CD4-positive, alpha-beta T cell (primary cell): ENCODE data around the gene SLC41A3. TPM values are rescaled to one million over a fixed set of nuclear protein-coding genes. Genes with fewer than 3 reads are reported as not detected.

Experiments used
- ATAC-seq: fragments of 200-7000 bp; cut with Tn5 transposase; one replicate; pipeline ENCODE4 v1.10.0; 2022; ENCODE audit warnings: mild to moderate bottlenecking; ENCODE audit not compliant: poor library complexity
- CTCF ChIA-PET: fragments of 350-600 bp; sonication (Branson Sonifier 250); formaldehyde crosslinking; loops from one replicate; lab custom pipeline; 2021; ENCODE audit warnings: antibody characterized with exemption, inconsistent platforms; lab: Charles Lee
- POLR2A ChIA-PET: fragments of 350-600 bp; sonication (Branson Sonifier 250); formaldehyde crosslinking; loops from one replicate; lab custom pipeline; 2021; ENCODE audit warnings: antibody characterized with exemption, inconsistent platforms; lab: Charles Lee
- DNase-seq, 14 experiments: peaks; one replicate each; pipeline ENCODE4 v3.0.0-alpha.2; 2013 to 2020; ENCODE audit warnings: mixed read lengths in 2 of 14
- H3K27ac ChIP-seq, 2 donors: one replicate each; pipeline versions ENCODE4 v1.5.1 to v1.7.0; 2013; ENCODE audit warnings: low read length in 2 of 2, low read depth in 1 of 2, mild to moderate bottlenecking in 1 of 2
- H3K27me3 ChIP-seq, 2 experiments: 1 replicate in 1 of 2; 2 replicates in 1 of 2; pipeline versions ENCODE4 v1.6.1 to v1.7.0; 2013; ENCODE audit warnings: low read length in 2 of 2, control low read depth in 1 of 2, mild to moderate bottlenecking in 1 of 2, moderate library complexity in 1 of 2; ENCODE audit not compliant: insufficient read depth in 2 of 2, control insufficient read depth in 1 of 2
- H3K36me3 ChIP-seq: one replicate; pipeline ENCODE4 v1.6.1; 2013; ENCODE audit warnings: low read length, control low read depth; ENCODE audit not compliant: insufficient read depth
- H3K4me1 ChIP-seq: one replicate; pipeline ENCODE4 v1.6.1; 2013; ENCODE audit warnings: low read length, control low read depth; ENCODE audit not compliant: insufficient read depth
- H3K4me3 ChIP-seq: one replicate; pipeline ENCODE4 v1.5.1; 2013; ENCODE audit warnings: mild to moderate bottlenecking, low read length, moderate library complexity
- H3K9me3 ChIP-seq, 2 experiments: 1 replicate in 1 of 2; 2 replicates in 1 of 2; pipeline versions ENCODE4 v1.6.1 to v1.7.0; 2013; ENCODE audit warnings: low read length in 2 of 2, mild to moderate bottlenecking in 2 of 2, control low read depth in 1 of 2, moderate library complexity in 1 of 2; ENCODE audit not compliant: control insufficient read depth in 1 of 2, insufficient read depth in 1 of 2
- H3K27ac Mint-ChIP-seq: one replicate; pipeline ENCODE4 v1.8.0; 2020; ENCODE audit warnings: mixed read lengths
- H3K27me3 Mint-ChIP-seq: one replicate; pipeline ENCODE4 v1.8.0; 2021; ENCODE audit warnings: mixed read lengths
- H3K36me3 Mint-ChIP-seq: one replicate; pipeline ENCODE4 v1.8.0; 2021; ENCODE audit warnings: low read depth, mixed read lengths
- H3K4me1 Mint-ChIP-seq: one replicate; pipeline ENCODE4 v1.8.0; 2021; ENCODE audit warnings: low read depth, mixed read lengths
- H3K4me3 Mint-ChIP-seq: one replicate; pipeline ENCODE4 v1.8.0; 2020; ENCODE audit warnings: mild to moderate bottlenecking, mixed read lengths
- H3K9me3 Mint-ChIP-seq: one replicate; pipeline ENCODE4 v1.8.0; 2020; ENCODE audit warnings: mixed read lengths
- CTCF ChIP-seq: fragments of 200-600 bp; IDR thresholded peaks from one replicate; pipeline ENCODE4 v1.8.0; 2022; ENCODE audit warnings: antibody characterized with exemption, mild to moderate bottlenecking
- intact Hi-C, 2 experiments: fragments of 100-400 bp; cut with DNase I in 1 of 2; cut with micrococcal nuclease in 1 of 2; formaldehyde crosslinking; loops; one replicate each; pipeline versions ENCODE4 v1.15.1 to v1.9.0; 2023 to 2025; cut with DNase I, micrococcal nuclease
- total RNA-seq, 174 experiments: library from RNA in 2 of 174; stranded (reverse) in 2 of 174; gene quantifications; one replicate each; pipeline ENCODE4 v1.2.3 and lab custom pipeline; 2021 to 2026

SLC41A3 gene
- total RNA-seq, 2 experiments from 2014 or later, result 26.5 to 29.1 TPM

GRCh38 chr3:126119976-126120375 lies 36.1 kb upstream of the SLC41A3 start:
- no peak for DNase-seq
- Histone ChIP-seq H3K36me3 (no peaks in the 10 kb centered on the region), H3K27ac (no peak overlapping the region), H3K4me1 (no peaks in the 10 kb centered on the region), H3K4me3 (no peak overlapping the region), H3K9me3 (no peaks in the 10 kb centered on the region), H3K27me3 (no peaks in the 10 kb centered on the region)
- H3K27ac Mint-ChIP-seq, result no peak overlapping the region
- H3K4me1 Mint-ChIP-seq, result no peaks in the 10 kb centered on the region
- H3K4me3 Mint-ChIP-seq, result no peak overlapping the region
- no peaks in the 10 kb centered on the region for H3K36me3 Mint-ChIP-seq
- ATAC-seq, result no peak
- POLR2A ChIA-PET, result no interaction called here
- no peaks in the 10 kb centered on the region for H3K9me3 Mint-ChIP-seq
- H3K27me3 Mint-ChIP-seq, result no peaks in the 10 kb centered on the region
- TF ChIP-seq CTCF, result no peak
- CTCF ChIA-PET, result no interaction called here
- intact Hi-C loops, result no loop called here

- no peaks in the 10 kb centered on the region for H3K27me3 Mint-ChIP-seq
- POLR2A ChIA-PET, result no interaction called here
- no peak for ATAC-seq
- no peak overlapping the region for H3K27ac ChIP-seq
- no peak for TF ChIP-seq CTCF
- intact Hi-C loops, result no loop called here
- no peaks in the 10 kb centered on the region for H3K36me3 Mint-ChIP-seq
- CTCF ChIA-PET, result no interaction called here
- H3K4me1 ChIP-seq, result no peaks in the 10 kb centered on the region
- no peak overlapping the region for H3K4me3 ChIP-seq
- no peaks in the 10 kb centered on the region for H3K9me3 Mint-ChIP-seq
- H3K36me3 ChIP-seq, result no peaks in the 10 kb centered on the region
- H3K4me3 Mint-ChIP-seq, result no peak overlapping the region
- no peaks in the 10 kb centered on the region for H3K27me3 ChIP-seq
- no peaks in the 10 kb centered on the region for H3K4me1 Mint-ChIP-seq
- peak in 1 of 14 experiments; percentile 8 for DNase-seq
- no peaks in the 10 kb centered on the region for H3K9me3 ChIP-seq
- H3K27ac Mint-ChIP-seq, result no peak overlapping the region
Observed at GRCh38 chr3:126119008-126119675, 35.2 kb upstream of the SLC41A3 start.

- H3K4me3 ChIP-seq, result no peak overlapping the region
- ATAC-seq, result no peak
- Mint-ChIP-seq H3K9me3 (no peaks in the 10 kb centered on the region), H3K27me3 (no peaks in the 10 kb centered on the region), H3K27ac (no peak overlapping the region), H3K4me3 (no peak overlapping the region), H3K36me3 (no peaks in the 10 kb centered on the region), H3K4me1 (no peaks in the 10 kb centered on the region)
- no peaks in the 10 kb centered on the region for H3K36me3 ChIP-seq
- no peaks in the 10 kb centered on the region for H3K4me1 ChIP-seq
- H3K27ac ChIP-seq, result no peak overlapping the region
- DNase-seq, result peak in 1 of 14 experiments; percentile 21
- no peaks in the 10 kb centered on the region for H3K9me3 ChIP-seq
- intact Hi-C loops, result no loop called here
- H3K27me3 ChIP-seq, result no peaks in the 10 kb centered on the region
- TF ChIP-seq CTCF, result no peak
- POLR2A ChIA-PET, result no interaction called here
- CTCF ChIA-PET, result no interaction called here
Observed at GRCh38 chr3:126118591-126118990, 34.7 kb upstream of the SLC41A3 start.
